HFFc6 (cell line): ENCODE results near the gene PARVG. TPM values are rescaled to one million over a fixed set of nuclear protein-coding genes. Genes with fewer than 3 reads are reported as not detected.
"Not testable (repeated sequence)": the region's sequence is repeated elsewhere in the genome, so short reads cannot be mapped to it uniquely, and the experiment has no call there.

Source experiments
- DNase-seq: peaks from one replicate; pipeline ENCODE4 v3.0.0-alpha.2; 2018
- H3K27ac Mint-ChIP-seq: 2 replicates; pipeline ENCODE4 v1.8.0; 2020; ENCODE audit warnings: mild to moderate bottlenecking, mixed read lengths
- H3K27me3 Mint-ChIP-seq: 2 replicates; pipeline ENCODE4 v1.8.0; 2021; ENCODE audit warnings: mild to moderate bottlenecking, moderate library complexity, mixed read lengths; ENCODE audit not compliant: insufficient read depth
- H3K36me3 Mint-ChIP-seq: 2 replicates; pipeline ENCODE4 v1.8.0; 2021; ENCODE audit warnings: low read depth, mixed read lengths
- H3K4me1 Mint-ChIP-seq: 2 replicates; pipeline ENCODE4 v1.8.0; 2020; ENCODE audit warnings: low read depth, mixed read lengths
- H3K4me3 Mint-ChIP-seq: 2 replicates; pipeline ENCODE4 v1.8.0; 2020; ENCODE audit warnings: mild to moderate bottlenecking, moderate library complexity, mixed read lengths
- H3K9me3 Mint-ChIP-seq: 2 replicates; pipeline ENCODE4 v1.8.0; 2020; ENCODE audit warnings: mild to moderate bottlenecking, mixed read lengths
- total RNA-seq, 6 experiments: library from RNA; stranded (reverse); fragmentation: NEBNext Ultra II Directional; extraction: Animal tissue kit (Norgen Biotek cat#: 25700); gene quantifications; 2 replicates in 1 of 6; 3 replicates in 5 of 6; pipeline ENCODE4 v1.2.3, GENCODE V29; 2021
- TF ChIP-seq, protein P1 (sequence below): fragments of 200-600 bp; sonication (generic); IDR thresholded peaks from 2 replicates; pipeline ENCODE4 v1.5.0; 2021; ENCODE audit warnings: antibody characterized with exemption, mild to moderate bottlenecking

PARVG gene
- total RNA-seq, 6 experiments from 2014 or later = not detected

DNA sequence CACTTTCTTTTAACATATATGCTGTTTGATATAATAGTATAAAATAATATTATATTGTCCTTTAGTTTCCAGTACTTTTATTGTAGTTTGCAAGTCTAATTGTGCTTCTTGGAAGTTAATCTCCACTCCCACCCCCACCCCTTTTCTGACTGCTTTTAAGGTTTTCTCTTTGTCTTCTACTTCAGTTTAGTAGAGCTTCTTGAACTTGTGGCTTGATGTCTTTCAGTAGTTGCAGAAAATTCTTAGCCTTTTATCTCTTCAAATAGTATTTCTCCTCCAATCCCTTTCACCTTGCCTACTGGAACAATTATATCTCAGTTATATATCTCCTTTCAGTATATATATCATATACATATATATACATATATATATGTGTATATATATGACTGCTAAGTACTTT is 56.6 kb downstream of the PARVG start:
- DNase-seq = no peak
- peaks cover 4% of the 10 kb centered on the region; the same call in 1 of the 2 replicates for H3K27me3 Mint-ChIP-seq
- H3K9me3 Mint-ChIP-seq = no peaks in the 10 kb centered on the region
- H3K4me1 Mint-ChIP-seq = no peaks in the 10 kb centered on the region
- H3K4me3 Mint-ChIP-seq = no peak overlapping the region
- TF ChIP-seq, protein P1, sequence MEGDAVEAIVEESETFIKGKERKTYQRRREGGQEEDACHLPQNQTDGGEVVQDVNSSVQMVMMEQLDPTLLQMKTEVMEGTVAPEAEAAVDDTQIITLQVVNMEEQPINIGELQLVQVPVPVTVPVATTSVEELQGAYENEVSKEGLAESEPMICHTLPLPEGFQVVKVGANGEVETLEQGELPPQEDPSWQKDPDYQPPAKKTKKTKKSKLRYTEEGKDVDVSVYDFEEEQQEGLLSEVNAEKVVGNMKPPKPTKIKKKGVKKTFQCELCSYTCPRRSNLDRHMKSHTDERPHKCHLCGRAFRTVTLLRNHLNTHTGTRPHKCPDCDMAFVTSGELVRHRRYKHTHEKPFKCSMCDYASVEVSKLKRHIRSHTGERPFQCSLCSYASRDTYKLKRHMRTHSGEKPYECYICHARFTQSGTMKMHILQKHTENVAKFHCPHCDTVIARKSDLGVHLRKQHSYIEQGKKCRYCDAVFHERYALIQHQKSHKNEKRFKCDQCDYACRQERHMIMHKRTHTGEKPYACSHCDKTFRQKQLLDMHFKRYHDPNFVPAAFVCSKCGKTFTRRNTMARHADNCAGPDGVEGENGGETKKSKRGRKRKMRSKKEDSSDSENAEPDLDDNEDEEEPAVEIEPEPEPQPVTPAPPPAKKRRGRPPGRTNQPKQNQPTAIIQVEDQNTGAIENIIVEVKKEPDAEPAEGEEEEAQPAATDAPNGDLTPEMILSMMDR = no peak
- no peaks in the 10 kb centered on the region for H3K36me3 Mint-ChIP-seq
- no peak overlapping the region for H3K27ac Mint-ChIP-seq

DNA sequence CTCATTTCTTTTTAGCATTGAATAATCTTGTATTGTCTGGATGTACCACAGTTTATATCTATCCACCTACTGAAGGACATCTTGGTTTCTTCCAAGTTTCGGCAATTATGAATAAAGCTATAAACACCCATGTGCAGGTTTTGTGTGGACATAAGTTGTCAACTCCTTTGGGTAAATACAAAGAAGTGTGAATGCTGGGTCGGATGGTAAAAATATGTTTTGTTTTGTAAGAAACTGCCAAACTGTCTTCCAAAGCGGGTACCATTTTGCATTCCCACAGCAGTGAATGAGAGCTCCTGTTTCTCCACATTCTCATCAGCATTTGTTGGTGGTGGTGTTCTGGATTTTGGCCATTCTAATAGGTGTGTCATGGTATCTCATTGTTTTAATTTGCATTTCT is 60.4 kb downstream of the PARVG start:
- peaks cover 21% of the 10 kb centered on the region for H3K27me3 Mint-ChIP-seq
- not testable (repeated sequence) for DNase-seq, H3K36me3 Mint-ChIP-seq, H3K4me1 Mint-ChIP-seq, H3K9me3 Mint-ChIP-seq, H3K27ac Mint-ChIP-seq, H3K4me3 Mint-ChIP-seq

DNA sequence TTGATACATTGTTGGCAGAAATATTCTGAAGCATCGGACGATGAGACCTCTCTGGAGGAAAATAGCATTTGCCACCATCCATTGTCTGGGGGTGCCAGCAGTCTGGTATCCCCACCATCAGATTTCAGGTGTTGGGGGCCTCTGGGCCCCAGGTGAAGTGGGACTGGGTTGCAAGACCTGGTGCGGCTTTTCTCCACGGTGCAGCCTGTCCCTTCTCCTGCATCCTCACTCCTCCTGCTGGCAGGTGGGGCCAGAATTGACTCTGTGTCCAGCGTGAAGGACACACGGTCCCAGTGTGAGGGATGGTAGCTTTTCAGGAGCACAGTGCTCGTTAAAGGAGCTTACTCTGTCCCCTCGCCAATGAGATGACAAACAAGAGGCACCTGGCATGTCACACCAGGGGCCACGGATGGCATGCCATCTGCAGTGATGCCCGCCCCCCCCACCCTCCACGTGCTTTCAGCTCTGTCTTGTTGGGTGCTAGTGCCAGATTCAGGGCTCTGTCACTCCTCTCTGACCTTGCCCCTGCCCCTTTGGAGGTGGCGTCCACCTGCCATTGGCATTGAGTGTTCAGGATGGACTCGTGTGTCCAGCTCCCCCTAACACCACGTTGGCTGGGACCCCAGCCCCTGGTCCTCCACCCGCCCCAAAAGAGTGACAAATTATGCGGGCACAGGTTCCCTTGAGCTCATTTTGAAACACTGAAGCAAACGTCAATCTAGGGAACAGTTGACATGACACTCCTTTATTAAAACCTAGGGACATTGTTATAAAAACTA is 62.4 kb downstream of the PARVG start:
- H3K27me3 Mint-ChIP-seq = peaks cover 24% of the 10 kb centered on the region
- no peaks in the 10 kb centered on the region; the same call in 1 of the 2 replicates for H3K9me3 Mint-ChIP-seq
- TF ChIP-seq, protein P1 = no peak
- no peaks in the 10 kb centered on the region for H3K36me3 Mint-ChIP-seq
- no peak overlapping the region for H3K4me3 Mint-ChIP-seq
- no peak for DNase-seq
- H3K27ac Mint-ChIP-seq = no peak overlapping the region
- no peaks in the 10 kb centered on the region for H3K4me1 Mint-ChIP-seq

DNA sequence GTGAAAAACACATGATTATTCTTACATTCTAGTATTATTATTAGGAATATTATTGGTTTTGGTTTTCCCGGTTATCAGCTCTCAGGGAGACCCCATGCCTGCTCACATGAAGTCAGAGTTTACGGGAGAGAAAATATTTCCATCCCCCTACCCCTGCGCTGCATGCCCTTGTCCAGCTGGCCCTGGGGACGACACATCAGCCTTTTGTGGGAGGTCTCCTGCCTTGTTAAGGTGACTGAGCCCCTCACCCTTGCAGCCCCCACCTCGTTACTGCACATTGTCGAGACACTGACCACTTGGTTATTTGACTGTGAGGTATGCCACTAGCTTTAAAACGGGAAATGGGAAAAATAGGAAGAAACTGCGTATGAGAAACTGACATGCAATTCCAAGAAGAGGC is 63.0 kb downstream of the PARVG start:
- no peaks in the 10 kb centered on the region for H3K36me3 Mint-ChIP-seq
- no peak for DNase-seq
- H3K4me1 Mint-ChIP-seq = no peaks in the 10 kb centered on the region
- H3K27ac Mint-ChIP-seq = no peak overlapping the region
- TF ChIP-seq, protein P1 = no peak
- peaks cover 24% of the 10 kb centered on the region for H3K27me3 Mint-ChIP-seq
- H3K4me3 Mint-ChIP-seq = no peak overlapping the region
- peaks cover under 1% of the 10 kb centered on the region; the same call in 1 of the 2 replicates for H3K9me3 Mint-ChIP-seq

DNA sequence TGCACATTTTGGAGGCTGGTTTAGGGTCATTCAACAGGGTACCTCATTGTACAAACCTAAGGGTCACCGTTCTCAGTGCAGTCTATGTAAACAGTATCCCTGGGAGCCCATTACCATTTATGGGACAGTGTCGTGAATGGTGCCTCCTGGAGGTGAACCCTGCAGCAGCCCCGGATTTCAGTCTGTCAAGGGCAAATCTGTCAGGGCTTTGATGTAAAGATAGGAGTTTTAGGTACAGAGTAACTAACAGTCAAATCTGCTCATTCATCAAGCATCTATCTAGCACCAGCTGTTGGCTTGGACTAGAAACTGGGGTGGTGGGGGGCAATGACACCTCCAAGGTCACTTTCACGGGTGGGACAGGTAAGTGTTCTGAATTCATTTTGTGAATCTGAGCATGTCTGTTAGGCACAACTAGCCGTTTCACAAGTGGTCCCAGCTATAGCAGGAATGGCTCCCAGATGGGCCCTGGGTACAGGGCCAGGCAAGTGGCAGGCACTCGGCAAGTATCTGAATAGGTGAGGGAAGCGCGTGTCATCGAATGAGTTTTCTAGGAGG is 63.6 kb downstream of the PARVG start:
- no peaks in the 10 kb centered on the region for H3K4me1 Mint-ChIP-seq
- TF ChIP-seq, protein P1 = no peak
- peaks cover 24% of the 10 kb centered on the region for H3K27me3 Mint-ChIP-seq
- H3K9me3 Mint-ChIP-seq = peaks cover 4% of the 10 kb centered on the region
- DNase-seq = no peak
- no peak overlapping the region for H3K4me3 Mint-ChIP-seq
- no peak overlapping the region for H3K27ac Mint-ChIP-seq
- H3K36me3 Mint-ChIP-seq = no peaks in the 10 kb centered on the region

DNA sequence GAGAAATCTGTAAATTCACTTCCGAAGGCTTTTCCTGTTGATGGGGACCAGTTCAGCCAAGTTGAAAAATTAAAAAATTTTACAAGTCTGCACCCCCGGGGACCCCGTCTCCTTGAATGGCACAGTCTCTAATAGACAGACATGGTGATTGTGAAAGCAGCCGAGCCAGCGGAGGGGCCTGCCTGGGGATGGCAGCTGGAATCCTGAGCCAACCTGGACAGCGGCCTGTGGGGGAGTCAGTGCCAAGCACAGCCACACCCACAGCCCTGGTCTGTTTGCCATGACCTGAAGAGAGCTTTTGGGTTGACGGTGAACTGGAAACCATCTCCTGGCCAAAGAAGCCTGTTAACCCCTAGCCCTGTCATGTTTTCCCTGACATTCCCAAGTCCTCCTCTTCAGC is 64.7 kb downstream of the PARVG start:
- Mint-ChIP-seq H3K4me1 (no peaks in the 10 kb centered on the region), H3K4me3 (no peak overlapping the region), H3K9me3 (peaks cover 15% of the 10 kb centered on the region), H3K36me3 (peaks cover 4% of the 10 kb centered on the region; the same call in 1 of the 2 replicates), H3K27ac (no peak overlapping the region), H3K27me3 (peaks cover 24% of the 10 kb centered on the region)
- TF ChIP-seq, protein P1 = no peak
- no peak for DNase-seq
